ENCODE data around the gene DCC. TPM values are rescaled to one million over a fixed set of nuclear protein-coding genes. Genes with fewer than 3 reads are reported as not detected.

Gene DCC
- total RNA-seq, 1 donor from 2014 or later: not detected

DNA sequence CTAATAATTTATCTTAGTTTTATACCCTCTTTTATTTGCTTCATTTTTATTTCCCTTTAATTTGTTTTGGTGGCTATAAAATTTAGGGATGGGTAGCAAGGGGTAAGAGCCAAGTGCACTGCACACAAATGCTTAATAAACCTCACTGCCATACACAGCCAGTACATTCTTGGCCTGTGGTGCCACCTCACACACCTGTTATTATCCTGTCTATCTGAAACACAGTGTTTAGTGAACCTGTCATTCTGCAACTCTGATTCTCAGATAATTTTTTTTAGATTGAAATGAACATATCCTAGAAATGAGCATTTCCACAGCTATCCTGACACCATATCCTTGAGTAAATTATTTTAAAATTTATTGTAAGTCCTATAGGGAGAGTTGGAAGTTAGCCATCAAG, 807.5 kb downstream of the DCC start:
- DNase-seq (ENCODE audit: low read depth): no peak
- TF ChIP-seq, protein P1, sequence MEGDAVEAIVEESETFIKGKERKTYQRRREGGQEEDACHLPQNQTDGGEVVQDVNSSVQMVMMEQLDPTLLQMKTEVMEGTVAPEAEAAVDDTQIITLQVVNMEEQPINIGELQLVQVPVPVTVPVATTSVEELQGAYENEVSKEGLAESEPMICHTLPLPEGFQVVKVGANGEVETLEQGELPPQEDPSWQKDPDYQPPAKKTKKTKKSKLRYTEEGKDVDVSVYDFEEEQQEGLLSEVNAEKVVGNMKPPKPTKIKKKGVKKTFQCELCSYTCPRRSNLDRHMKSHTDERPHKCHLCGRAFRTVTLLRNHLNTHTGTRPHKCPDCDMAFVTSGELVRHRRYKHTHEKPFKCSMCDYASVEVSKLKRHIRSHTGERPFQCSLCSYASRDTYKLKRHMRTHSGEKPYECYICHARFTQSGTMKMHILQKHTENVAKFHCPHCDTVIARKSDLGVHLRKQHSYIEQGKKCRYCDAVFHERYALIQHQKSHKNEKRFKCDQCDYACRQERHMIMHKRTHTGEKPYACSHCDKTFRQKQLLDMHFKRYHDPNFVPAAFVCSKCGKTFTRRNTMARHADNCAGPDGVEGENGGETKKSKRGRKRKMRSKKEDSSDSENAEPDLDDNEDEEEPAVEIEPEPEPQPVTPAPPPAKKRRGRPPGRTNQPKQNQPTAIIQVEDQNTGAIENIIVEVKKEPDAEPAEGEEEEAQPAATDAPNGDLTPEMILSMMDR (conservative IDR thresholded peaks at IDR 0.05; ENCODE audit: low read depth, low read length): no peak
- no peak overlapping the region for H3K4me3 ChIP-seq (ENCODE audit: low read depth, low read length)

DNA sequence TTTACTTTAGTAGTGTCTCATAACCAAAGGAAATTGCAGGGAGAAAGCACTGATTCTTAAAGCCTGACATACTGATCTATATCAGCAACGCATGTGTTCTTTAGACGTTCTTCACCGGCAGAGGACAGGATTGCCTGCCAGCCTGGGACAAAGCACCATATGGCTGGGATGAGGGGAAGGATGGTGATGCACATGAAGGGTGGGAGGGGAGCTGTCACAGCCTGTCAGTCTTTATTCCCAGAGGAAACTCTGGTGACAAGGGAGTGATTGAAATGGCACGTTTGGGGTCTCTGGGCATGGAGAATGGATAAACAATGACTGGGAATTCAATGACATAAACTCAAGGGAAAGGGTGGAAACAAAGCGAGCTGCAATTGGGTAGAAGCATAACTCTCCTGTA, 808.1 kb downstream of the DCC start:
- TF ChIP-seq, protein P1 (conservative IDR thresholded peaks at IDR 0.05; ENCODE audit: low read depth, low read length): no peak
- no peak overlapping the region for H3K4me3 ChIP-seq (ENCODE audit: low read depth, low read length)
- no peak for DNase-seq (ENCODE audit: low read depth)

DNA sequence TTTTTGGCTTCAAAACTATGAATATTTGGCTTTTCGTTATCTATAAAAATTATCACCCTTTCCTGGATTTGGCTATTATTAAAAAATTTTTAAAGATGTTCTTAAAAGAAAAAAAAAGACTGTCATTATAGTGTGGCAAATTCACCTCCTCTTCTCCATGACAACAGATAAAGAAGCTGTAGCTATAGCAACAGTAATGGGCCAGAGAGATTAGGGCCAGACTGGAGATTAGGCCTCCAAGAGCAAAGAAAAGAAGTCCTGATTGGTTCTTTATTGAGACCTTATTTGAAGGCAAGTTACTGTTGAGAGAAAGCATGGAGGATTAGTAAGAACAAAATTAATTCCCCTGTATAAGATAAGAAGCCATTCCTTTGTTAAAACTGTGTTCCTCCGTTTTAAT, 812.5 kb downstream of the DCC start:
- TF ChIP-seq, protein P1 (conservative IDR thresholded peaks at IDR 0.05; ENCODE audit: low read depth, low read length): no peak
- H3K4me3 ChIP-seq (ENCODE audit: low read depth, low read length): no peak overlapping the region
- no peak for DNase-seq (ENCODE audit: low read depth)

DNA sequence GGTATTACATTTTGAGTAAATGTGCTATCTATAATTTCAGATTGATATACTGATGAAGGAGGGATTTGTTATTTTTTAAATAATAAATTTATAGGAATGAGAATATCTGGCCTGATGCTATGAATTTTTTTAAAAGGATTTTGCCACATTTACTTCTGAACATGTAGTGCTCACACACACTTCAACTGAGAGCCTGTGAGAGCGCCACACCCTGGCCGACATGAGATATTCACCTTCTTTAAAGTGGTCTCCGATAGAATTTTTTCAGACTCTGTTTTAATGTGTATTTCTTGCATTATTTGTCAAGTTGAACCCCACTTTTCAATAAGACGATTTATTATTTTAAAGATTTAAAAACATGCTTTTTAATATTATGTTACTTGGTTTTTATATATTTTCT, 813.3 kb downstream of the DCC start:
- TF ChIP-seq, protein P1 (conservative IDR thresholded peaks at IDR 0.05; ENCODE audit: low read depth, low read length): peak; percentile 43
- no peak overlapping the region for H3K4me3 ChIP-seq (ENCODE audit: low read depth, low read length)
- DNase-seq (ENCODE audit: low read depth): no peak

DNA sequence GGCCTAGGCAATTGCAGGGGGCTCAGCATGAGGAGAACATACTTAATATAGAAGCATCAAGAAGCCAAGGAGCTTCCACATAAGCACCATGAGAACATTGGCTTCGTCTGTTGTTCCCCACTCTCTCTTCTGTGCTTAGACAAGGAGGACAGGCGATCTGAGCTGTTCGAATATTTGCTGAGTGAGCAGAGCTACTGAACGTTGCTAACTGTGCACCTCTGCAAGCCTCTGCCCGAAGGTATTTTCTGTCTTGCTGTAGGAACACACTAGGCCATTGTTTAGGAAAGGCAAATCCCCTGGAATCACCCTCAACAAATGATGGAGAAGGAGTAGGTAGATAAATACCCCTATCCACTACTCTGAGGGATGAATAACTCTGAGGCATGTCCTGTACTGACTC, 813.8 kb downstream of the DCC start:
- TF ChIP-seq, protein P1 (conservative IDR thresholded peaks at IDR 0.05; ENCODE audit: low read depth, low read length): no peak
- DNase-seq (ENCODE audit: low read depth): no peak

DNA sequence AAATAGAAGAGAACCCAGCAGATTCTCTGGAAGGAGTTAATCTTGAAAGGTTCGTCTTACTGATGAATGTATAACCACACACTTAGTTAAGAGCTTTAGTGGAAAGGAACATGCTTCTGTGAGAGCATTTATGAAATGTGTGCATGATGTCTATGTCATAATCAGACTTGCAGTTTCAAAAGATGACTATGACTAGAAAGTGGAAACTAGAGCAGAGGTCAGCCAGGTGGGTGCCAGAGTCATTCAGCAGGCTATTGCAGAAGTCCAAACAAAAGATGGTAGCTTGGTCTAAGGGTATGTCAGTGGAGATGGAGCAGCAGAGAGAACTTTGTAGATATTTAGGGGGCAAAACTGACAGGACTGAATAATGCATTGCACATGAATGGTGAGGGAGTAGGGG, 825.8 kb downstream of the DCC start:
- no peak for DNase-seq (ENCODE audit: low read depth)
- TF ChIP-seq, protein P1 (conservative IDR thresholded peaks at IDR 0.05; ENCODE audit: low read depth, low read length): no peak
- H3K4me3 ChIP-seq (ENCODE audit: low read depth, low read length): no peak overlapping the region

More for the DNA sequence above, 813.8 kb downstream of the DCC start:
- H3K4me3 ChIP-seq (ENCODE audit: low read depth, low read length): no peak overlapping the region

DNA sequence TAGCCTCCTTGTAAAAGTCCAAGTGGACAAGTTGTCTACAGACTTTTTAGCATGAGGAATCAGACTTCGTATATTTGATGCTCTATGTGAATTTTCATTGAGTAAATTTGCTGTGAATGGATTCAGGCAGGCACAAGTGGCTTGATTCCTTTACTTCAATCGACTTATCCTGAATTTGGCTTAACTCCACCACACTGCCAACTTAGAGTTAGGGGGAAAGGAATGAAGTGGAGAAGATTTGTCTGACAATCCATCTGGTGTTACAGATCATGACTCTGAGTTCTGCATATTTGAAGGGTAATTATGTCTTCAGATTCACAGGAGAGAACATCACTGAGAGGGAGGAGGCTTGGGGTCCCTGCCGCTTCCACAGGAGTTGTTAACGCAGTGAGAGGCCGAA, 829.3 kb downstream of the DCC start:
- no peak for DNase-seq (ENCODE audit: low read depth)
- H3K4me3 ChIP-seq (ENCODE audit: low read depth, low read length): no peak overlapping the region
- TF ChIP-seq, protein P1 (conservative IDR thresholded peaks at IDR 0.05; ENCODE audit: low read depth, low read length): no peak

All from epithelial cell of proximal tubule (primary cell).